Uterus (tissue), 2 donors: Measurements from ENCODE around the gene GRIK1.

Experiments used
- POLR2A ChIP-seq, 2 donors: fragments of 450-650 bp; IDR thresholded peaks; one replicate each; pipeline ENCODE4 v1.6.1; 2016; ENCODE audit warnings: antibody characterized with exemption in 2 of 2, mild to moderate bottlenecking in 1 of 2, moderate library complexity in 1 of 2
- TF ChIP-seq, protein P1 (sequence below), 4 experiments: fragments of 200-600 bp in 2 of 4; fragments of 450-650 bp in 2 of 4; sonication (generic) in 2 of 4; IDR thresholded peaks; one replicate each; pipeline ENCODE4 v1.5.1; 2016 to 2019; ENCODE audit warnings: antibody characterized with exemption in 4 of 4, mild to moderate bottlenecking in 2 of 4, moderate library complexity in 1 of 4

DNA sequence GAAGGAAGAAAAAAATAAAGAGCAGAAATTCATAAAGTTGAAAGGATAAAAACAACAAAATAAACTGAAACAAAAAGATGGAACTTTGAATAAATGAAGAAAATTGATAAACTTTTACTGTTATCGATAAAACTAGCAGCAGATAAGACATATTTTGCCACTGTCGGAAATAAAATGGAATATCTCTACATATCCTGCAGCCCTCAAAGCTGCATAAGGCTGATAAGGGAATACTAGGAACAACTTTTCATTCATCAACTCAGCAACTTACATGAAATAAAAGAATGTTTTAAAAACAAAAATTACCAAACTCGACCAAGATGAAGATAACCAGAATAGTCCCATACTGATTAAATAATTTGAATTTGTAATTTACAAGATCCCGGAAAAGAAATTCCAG lies 48.0 kb upstream of the GRIK1 start:
- TF ChIP-seq, protein P1, sequence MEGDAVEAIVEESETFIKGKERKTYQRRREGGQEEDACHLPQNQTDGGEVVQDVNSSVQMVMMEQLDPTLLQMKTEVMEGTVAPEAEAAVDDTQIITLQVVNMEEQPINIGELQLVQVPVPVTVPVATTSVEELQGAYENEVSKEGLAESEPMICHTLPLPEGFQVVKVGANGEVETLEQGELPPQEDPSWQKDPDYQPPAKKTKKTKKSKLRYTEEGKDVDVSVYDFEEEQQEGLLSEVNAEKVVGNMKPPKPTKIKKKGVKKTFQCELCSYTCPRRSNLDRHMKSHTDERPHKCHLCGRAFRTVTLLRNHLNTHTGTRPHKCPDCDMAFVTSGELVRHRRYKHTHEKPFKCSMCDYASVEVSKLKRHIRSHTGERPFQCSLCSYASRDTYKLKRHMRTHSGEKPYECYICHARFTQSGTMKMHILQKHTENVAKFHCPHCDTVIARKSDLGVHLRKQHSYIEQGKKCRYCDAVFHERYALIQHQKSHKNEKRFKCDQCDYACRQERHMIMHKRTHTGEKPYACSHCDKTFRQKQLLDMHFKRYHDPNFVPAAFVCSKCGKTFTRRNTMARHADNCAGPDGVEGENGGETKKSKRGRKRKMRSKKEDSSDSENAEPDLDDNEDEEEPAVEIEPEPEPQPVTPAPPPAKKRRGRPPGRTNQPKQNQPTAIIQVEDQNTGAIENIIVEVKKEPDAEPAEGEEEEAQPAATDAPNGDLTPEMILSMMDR (IDR thresholded peaks at IDR 0.05), result no peak
- TF ChIP-seq POLR2A (IDR thresholded peaks at IDR 0.05), result no peak
